ENCODE results near the gene FBXO31. TPM values are rescaled to one million over a fixed set of nuclear protein-coding genes. Genes with fewer than 3 reads are reported as not detected.

The FBXO31 gene
- total RNA-seq, 1 donor from 2014 or later: 37.1 TPM

- H3K9me3 Mint-ChIP-seq: no peaks in the 10 kb centered on the region
- peaks cover 11% of the 10 kb centered on the region for H3K4me1 Mint-ChIP-seq
- intact Hi-C loops (cut with micrococcal nuclease): loop anchor here (10.0 kb wide), 1 partner anchor 183 kb away; the partner anchor contains the start of gene ZCCHC14
Measured at GRCh38 chr16:87311387-87311786, 72.2 kb downstream of the FBXO31 start.

DNA sequence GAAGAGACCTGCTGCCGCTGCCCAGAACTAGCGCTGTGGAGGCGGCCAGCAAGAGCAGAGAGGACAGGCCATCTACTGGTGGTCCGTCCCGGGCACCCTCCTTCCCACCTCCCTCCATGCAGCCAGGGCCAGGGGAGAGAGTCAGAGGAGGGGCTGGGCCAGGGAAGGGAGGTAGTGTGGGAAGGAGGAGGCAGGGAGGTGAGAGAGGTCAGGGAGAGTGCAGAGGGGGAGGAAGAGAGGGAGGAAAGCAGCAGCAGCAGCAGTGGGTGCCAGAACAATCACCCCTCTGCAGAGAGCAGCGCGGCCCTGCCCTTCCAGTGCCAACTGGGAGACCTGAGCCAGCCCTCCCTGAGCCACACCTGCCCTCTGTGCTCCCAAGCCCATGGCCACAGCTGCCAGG, 73.0 kb downstream of the FBXO31 start:
- Mint-ChIP-seq H3K36me3 (ENCODE audit: low read depth) (peaks cover 9% of the 10 kb centered on the region), H3K27me3 (no peaks in the 10 kb centered on the region), H3K27ac (peak overlapping the region; percentile 48), H3K9me3 (no peaks in the 10 kb centered on the region), H3K4me3 (no peak overlapping the region), H3K4me1 (peaks cover 9% of the 10 kb centered on the region)
- intact Hi-C loops (cut with micrococcal nuclease): loop anchor here (10.0 kb wide), 1 partner anchor 184 kb away; the partner anchor contains the start of gene ZCCHC14
- no peak for DNase-seq

More at GRCh38 chr16:87311387-87311786, 72.2 kb downstream of the FBXO31 start:
- Mint-ChIP-seq H3K36me3 (ENCODE audit: low read depth) (peaks cover 7% of the 10 kb centered on the region), H3K4me3 (no peak overlapping the region), H3K27ac (no peak overlapping the region), H3K27me3 (no peaks in the 10 kb centered on the region)
- no peak for DNase-seq

DNA sequence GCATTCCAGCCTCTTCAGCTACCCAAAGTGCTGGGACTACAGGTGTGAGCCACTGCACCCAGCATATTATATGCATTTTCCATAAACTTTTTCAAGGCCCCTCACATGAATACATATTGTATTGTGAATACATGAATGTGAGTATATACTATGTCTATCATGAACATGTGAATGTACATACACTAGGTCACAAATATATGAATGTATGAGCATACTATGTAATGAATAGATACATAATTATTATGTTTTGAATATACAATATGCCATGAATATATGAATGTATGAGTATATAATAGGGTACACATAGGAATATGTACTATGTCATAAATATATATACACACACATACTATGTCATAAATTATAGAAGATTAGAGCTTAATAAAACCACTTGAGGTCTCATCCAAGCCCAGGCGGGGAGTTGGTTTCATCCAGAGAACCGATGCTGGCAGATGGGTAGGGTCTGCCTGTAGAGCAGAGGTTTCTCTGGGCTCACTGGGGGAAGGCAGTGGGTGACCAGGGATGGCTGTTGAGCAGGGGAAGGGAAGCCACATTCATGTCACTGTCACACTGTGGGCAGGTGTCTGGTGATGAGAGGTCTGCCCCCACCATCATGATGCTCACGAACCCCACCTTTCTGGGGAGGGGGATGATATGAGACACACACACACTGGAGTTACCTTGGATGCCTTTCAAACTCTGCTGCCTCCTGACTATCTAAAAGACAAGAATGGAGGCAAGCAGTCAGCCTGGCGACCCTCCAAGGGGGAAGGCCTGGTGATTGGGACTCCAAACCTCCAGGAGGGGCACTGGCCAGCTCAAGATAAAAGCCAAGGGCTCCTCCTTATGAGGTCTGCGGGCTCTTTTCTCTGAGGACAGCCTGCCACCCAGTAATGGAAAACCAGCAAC, 73.7 kb downstream of the FBXO31 start:
- DNase-seq: no peak
- Mint-ChIP-seq H3K36me3 (ENCODE audit: low read depth) (peaks cover 9% of the 10 kb centered on the region), H3K9me3 (no peaks in the 10 kb centered on the region), H3K27me3 (no peaks in the 10 kb centered on the region), H3K27ac (peak overlapping the region; percentile 48), H3K4me1 (peaks cover 13% of the 10 kb centered on the region), H3K4me3 (no peak overlapping the region)
- intact Hi-C loops (cut with micrococcal nuclease): loop anchor here (10.0 kb wide), 1 partner anchor 185 kb away; the partner anchor contains the start of gene ZCCHC14

DNA sequence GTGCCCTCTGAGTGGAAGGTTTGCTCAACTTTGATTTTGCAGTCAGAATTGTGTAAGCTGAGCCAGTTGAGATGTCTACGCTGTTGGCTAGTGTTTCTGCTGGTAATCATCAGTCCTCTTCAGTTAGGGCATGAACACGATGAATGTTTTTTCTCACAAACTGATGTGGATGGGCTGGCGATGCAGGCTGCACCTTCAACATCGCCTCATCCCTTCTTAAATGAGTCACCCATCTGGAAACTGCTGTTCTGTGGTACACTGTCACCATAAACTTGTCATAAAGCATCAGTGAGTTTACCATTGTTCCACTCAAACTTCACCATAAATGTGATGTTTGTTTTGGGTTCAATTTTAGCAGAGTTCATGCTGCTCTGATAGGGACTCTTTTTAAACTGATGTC, 74.8 kb downstream of the FBXO31 start:
- intact Hi-C loops (cut with micrococcal nuclease): no loop called here
- peak overlapping the region; percentile 74 for H3K27ac Mint-ChIP-seq
- H3K27me3 Mint-ChIP-seq: no peaks in the 10 kb centered on the region
- peaks cover 11% of the 10 kb centered on the region for H3K36me3 Mint-ChIP-seq (ENCODE audit: low read depth)
- no peaks in the 10 kb centered on the region for H3K9me3 Mint-ChIP-seq
- H3K4me1 Mint-ChIP-seq: peaks cover 23% of the 10 kb centered on the region
- peak; percentile 72 for DNase-seq
- H3K4me3 Mint-ChIP-seq: no peak overlapping the region

DNA sequence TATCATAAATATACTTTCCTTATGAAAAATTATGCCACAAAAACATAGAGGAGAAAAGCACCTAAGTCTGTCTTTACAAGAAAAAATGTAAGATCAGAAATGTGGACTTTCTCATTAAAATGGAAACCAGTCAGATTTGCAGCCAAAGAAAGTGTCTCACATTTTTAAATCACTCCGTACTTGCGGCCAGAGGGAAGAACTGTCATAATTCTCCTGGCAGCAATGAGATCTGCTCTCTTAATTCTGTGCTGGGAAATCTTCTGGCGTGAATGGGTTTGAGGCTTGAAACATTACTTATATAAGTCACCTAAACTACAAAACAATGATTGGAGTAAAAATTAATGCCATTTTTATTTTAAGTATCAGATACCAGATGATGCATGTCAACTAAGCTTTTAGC, 77.1 kb downstream of the FBXO31 start:
- no peaks in the 10 kb centered on the region for H3K27me3 Mint-ChIP-seq
- DNase-seq: no peak
- H3K27ac Mint-ChIP-seq: no peak overlapping the region
- peaks cover 36% of the 10 kb centered on the region for H3K4me1 Mint-ChIP-seq
- intact Hi-C loops (cut with micrococcal nuclease): no loop called here
- H3K36me3 Mint-ChIP-seq (ENCODE audit: low read depth): peaks cover 17% of the 10 kb centered on the region
- no peaks in the 10 kb centered on the region for H3K9me3 Mint-ChIP-seq
- H3K4me3 Mint-ChIP-seq: no peak overlapping the region

GRCh38 chr16:87305505-87306391, 77.8 kb downstream of the FBXO31 start:
- intact Hi-C loops (cut with micrococcal nuclease): no loop called here
- DNase-seq: no peak
- H3K27me3 Mint-ChIP-seq: no peaks in the 10 kb centered on the region
- H3K4me1 Mint-ChIP-seq: peaks cover 36% of the 10 kb centered on the region
- H3K4me3 Mint-ChIP-seq: no peak overlapping the region
- H3K36me3 Mint-ChIP-seq (ENCODE audit: low read depth): peaks cover 17% of the 10 kb centered on the region
- H3K9me3 Mint-ChIP-seq: no peaks in the 10 kb centered on the region
- no peak overlapping the region for H3K27ac Mint-ChIP-seq

DNA sequence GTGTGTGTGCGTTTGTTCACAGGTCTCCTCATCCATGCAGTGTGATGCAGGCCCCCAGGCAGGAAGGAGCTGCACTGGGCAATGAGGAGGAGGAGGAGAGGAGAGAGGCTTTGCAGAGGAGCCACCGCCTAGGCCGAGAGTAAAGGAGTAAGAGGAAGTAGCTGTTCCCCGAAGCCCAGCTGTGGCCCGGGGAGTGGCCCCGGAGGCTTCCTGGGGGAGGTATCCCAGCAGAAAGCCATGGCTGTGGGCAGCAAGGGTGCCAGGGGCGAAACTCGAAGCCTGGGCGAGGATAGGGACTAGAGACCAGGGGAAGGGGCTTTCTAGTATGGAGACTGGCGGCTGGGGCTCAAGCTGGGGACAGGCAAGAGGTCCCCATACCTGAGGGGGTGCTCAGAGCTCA, 78.6 kb downstream of the FBXO31 start:
- Mint-ChIP-seq H3K27ac (peak overlapping the region; percentile 74), H3K36me3 (ENCODE audit: low read depth) (peaks cover 17% of the 10 kb centered on the region), H3K9me3 (no peaks in the 10 kb centered on the region), H3K4me1 (peaks cover 36% of the 10 kb centered on the region), H3K4me3 (no peak overlapping the region), H3K27me3 (no peaks in the 10 kb centered on the region)
- no peak for DNase-seq
- intact Hi-C loops (cut with micrococcal nuclease): no loop called here

DNA sequence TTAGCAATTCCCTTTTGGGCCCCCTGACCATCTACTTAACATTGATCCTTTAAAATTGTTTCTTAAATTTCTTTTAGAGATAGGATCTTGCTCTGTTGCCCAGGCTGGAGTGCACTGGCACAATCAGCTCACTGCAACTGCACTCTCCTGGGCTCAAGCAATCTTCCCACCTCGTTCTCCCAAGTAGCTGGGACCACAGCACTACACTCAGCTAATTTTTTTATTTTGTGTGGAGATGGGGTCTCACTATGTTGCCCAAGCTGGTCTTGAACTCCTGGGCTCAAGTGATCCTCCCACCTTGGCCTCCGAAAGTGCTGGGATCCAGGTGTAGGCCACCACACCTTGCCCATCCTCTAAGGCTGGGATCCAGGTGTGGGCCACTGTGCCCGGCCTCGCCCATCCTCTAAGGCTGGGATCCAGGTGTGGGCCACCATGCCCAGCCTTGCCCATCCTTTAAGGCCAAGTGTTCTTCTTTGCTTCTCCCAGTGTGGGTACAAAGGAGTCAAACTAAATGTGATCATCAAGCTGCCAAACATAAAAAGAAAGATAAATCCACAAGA, 79.5 kb downstream of the FBXO31 start:
- DNase-seq: no peak
- Mint-ChIP-seq H3K27me3 (no peaks in the 10 kb centered on the region), H3K36me3 (ENCODE audit: low read depth) (peaks cover 20% of the 10 kb centered on the region), H3K27ac (peak overlapping the region; percentile 94), H3K9me3 (no peaks in the 10 kb centered on the region), H3K4me1 (peaks cover 36% of the 10 kb centered on the region), H3K4me3 (peak overlapping the region; percentile 58)
- intact Hi-C loops (cut with micrococcal nuclease): loop anchor here (2.0 kb wide), 1 partner anchor 13 kb away; the partner anchor contains the start of gene C16orf95

GRCh38 chr16:87303431-87303930, 80.1 kb downstream of the FBXO31 start:
- no peaks in the 10 kb centered on the region for H3K9me3 Mint-ChIP-seq
- peak; percentile 71 for DNase-seq
- peaks cover 30% of the 10 kb centered on the region for H3K4me1 Mint-ChIP-seq
- intact Hi-C loops (cut with micrococcal nuclease): loop anchor here (2.0 kb wide), 1 partner anchor 13 kb away; the partner anchor contains the start of gene C16orf95
- H3K36me3 Mint-ChIP-seq (ENCODE audit: low read depth): peaks cover 16% of the 10 kb centered on the region
- peak overlapping the region; percentile 58 for H3K4me3 Mint-ChIP-seq
- peak overlapping the region; percentile 94 for H3K27ac Mint-ChIP-seq
- no peaks in the 10 kb centered on the region for H3K27me3 Mint-ChIP-seq

DNA sequence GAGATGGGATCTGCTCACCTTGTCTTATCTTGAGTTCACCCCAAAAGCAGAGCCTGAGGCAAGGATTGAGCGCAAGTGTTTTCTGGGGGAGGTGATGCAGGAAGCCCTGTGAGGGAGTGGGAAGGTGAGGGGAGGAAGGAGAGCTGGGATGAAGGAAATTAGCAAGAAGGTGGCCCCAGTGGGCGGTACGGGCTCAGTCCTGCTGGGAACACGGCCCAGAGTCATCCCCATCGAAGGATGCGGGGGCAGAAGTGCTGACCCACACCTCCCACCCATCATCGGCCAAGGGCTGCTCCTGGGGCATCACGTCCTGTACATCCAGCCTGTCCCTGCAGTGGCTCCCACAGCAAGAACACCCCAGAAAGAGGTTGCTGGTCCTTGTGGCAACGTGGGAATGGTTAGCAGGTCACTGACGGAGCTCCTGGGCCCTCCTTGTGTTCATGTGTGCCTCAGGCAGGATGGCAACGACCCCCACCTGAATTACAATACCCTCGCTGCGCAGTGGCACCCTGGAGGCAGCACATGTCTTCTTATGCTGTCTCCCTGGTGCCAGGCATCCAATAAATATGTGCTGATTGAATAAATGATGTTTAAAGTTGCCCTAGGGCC, 84.6 kb downstream of the FBXO31 start:
- Mint-ChIP-seq H3K4me1 (peaks cover 20% of the 10 kb centered on the region), H3K9me3 (peaks cover 4% of the 10 kb centered on the region), H3K4me3 (no peak overlapping the region), H3K27me3 (no peaks in the 10 kb centered on the region), H3K36me3 (ENCODE audit: low read depth) (peaks cover 13% of the 10 kb centered on the region), H3K27ac (peak overlapping the region; percentile 66)
- no peak for DNase-seq
- intact Hi-C loops (cut with micrococcal nuclease): loop anchor here (1.0 kb wide), 1 partner anchor 18 kb away; the partner anchor contains the start of gene C16orf95

- H3K9me3 Mint-ChIP-seq: peaks cover 7% of the 10 kb centered on the region
- H3K4me3 Mint-ChIP-seq: no peak overlapping the region
- no peaks in the 10 kb centered on the region for H3K27me3 Mint-ChIP-seq
- no peak overlapping the region for H3K27ac Mint-ChIP-seq
- peak; percentile 82 for DNase-seq
- intact Hi-C loops (cut with micrococcal nuclease): loop anchor here (1.0 kb wide), 1 partner anchor 19 kb away; the partner anchor contains the start of gene C16orf95
- H3K36me3 Mint-ChIP-seq (ENCODE audit: low read depth): peaks cover 15% of the 10 kb centered on the region
- peaks cover 16% of the 10 kb centered on the region for H3K4me1 Mint-ChIP-seq
Measured at GRCh38 chr16:87297918-87298631, 85.5 kb downstream of the FBXO31 start.

DNA sequence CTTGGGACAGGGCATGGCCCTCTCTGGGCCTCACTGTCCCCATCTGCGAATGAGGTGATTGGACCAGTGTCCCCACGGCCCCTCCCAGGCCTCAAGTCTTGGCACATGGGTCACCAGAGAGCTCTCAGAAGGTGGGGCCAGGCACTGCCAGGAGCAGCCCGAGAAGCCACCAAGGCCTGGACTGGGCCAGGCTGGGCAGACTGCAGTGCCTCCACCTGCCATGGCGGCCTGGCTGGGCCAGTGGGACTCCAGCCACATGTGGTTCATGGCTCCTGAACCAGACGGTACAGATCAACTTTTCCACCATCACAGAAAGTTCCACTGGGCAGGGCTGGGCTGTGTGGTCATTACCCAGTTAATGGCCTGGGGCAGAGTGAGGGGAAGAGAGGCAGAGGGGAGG, 86.2 kb downstream of the FBXO31 start:
- Mint-ChIP-seq H3K9me3 (peaks cover 7% of the 10 kb centered on the region), H3K4me1 (peaks cover 12% of the 10 kb centered on the region), H3K36me3 (ENCODE audit: low read depth) (peaks cover 18% of the 10 kb centered on the region), H3K4me3 (no peak overlapping the region), H3K27me3 (no peaks in the 10 kb centered on the region), H3K27ac (no peak overlapping the region)
- intact Hi-C loops (cut with micrococcal nuclease): no loop called here
- DNase-seq: no peak

Measured in activated CD4-positive, alpha-beta T cell treated with anti-CD3 and anti-CD28 coated beads, Interleukin-2, amount 10 ng/mL, durations not matched to agents 24 days and 14 days (primary cell).